IMR-90 (cell line): ENCODE data around the gene IGSF3.

ENCODE experiments used
- BHLHE40 ChIP-seq: fragments of 150-350 bp; IDR thresholded peaks from 2 replicates; pipeline ENCODE4 v1.6.1; 2016; ENCODE audit warnings: mild to moderate bottlenecking, low read depth, low read length
- CEBPB ChIP-seq: IDR thresholded peaks from 2 replicates; pipeline ENCODE4 v1.6.1; 2012; ENCODE audit warnings: low read depth, low read length, improper control_type of control experiment
- MXI1 ChIP-seq: IDR thresholded peaks from 2 replicates; pipeline ENCODE4 v1.6.1; 2012; ENCODE audit warnings: low read depth, mild to moderate bottlenecking, low read length, moderate library complexity, borderline replicate concordance
- POLR2A ChIP-seq: IDR thresholded peaks from 2 replicates; pipeline ENCODE4 v1.6.1; 2012; ENCODE audit warnings: mild to moderate bottlenecking, low read depth, low read length
- RAD21 ChIP-seq: IDR thresholded peaks from 2 replicates; pipeline ENCODE4 v1.6.1; 2012; ENCODE audit warnings: low read length, improper control_type of control experiment
- RFX5 ChIP-seq: IDR thresholded peaks from 2 replicates; pipeline ENCODE4 v1.8.0; 2012; ENCODE audit warnings: low read depth, mild to moderate bottlenecking, low read length, moderate library complexity
- SMC3 ChIP-seq: fragments of 150-350 bp; IDR thresholded peaks from 2 replicates; pipeline ENCODE4 v1.6.1; 2016; ENCODE audit warnings: low read depth, mild to moderate bottlenecking, antibody characterized with exemption, low read length, moderate library complexity
- TF ChIP-seq, protein P1 (sequence below): conservative IDR thresholded peaks from 2 replicates; pipeline ENCODE4 v1.5.1; 2012; ENCODE audit warnings: mild to moderate bottlenecking, low read depth, low read length, improper control_type of control experiment

DNA sequence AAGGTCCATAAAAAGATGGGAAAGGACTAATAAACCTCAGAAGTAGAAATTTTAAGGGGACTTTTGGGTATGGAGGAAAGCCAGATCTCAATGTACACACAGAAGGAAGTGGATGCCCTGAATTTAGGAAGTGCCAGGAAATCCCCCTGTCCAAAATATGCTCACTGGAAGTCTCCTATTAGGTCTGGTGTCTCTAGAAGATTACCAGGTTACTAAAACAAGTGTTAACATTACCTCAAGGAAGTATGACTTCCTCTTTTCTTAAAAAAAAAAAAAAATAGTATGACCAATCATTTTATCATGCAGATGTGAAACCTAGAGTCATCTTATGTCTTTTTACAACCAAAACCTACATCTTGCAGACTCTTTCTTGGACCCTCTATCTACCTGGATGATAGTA, 127.4 kb downstream of the IGSF3 start:
- TF ChIP-seq SMC3 (no peak), POLR2A (no peak), RAD21 (no peak), BHLHE40 (no peak), RFX5 (no peak), MXI1 (no peak), CEBPB (no peak)
- TF ChIP-seq, protein P1, sequence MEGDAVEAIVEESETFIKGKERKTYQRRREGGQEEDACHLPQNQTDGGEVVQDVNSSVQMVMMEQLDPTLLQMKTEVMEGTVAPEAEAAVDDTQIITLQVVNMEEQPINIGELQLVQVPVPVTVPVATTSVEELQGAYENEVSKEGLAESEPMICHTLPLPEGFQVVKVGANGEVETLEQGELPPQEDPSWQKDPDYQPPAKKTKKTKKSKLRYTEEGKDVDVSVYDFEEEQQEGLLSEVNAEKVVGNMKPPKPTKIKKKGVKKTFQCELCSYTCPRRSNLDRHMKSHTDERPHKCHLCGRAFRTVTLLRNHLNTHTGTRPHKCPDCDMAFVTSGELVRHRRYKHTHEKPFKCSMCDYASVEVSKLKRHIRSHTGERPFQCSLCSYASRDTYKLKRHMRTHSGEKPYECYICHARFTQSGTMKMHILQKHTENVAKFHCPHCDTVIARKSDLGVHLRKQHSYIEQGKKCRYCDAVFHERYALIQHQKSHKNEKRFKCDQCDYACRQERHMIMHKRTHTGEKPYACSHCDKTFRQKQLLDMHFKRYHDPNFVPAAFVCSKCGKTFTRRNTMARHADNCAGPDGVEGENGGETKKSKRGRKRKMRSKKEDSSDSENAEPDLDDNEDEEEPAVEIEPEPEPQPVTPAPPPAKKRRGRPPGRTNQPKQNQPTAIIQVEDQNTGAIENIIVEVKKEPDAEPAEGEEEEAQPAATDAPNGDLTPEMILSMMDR = no peak
